Nephron (organoid): ENCODE measurements around the gene LDAH.

Experiments used
- H3K27ac Mint-ChIP-seq, 3 experiments: 2 replicates each; pipeline ENCODE4 v1.8.0; 2020; ENCODE audit warnings: mixed read lengths in 3 of 3, mild to moderate bottlenecking in 2 of 3, moderate library complexity in 1 of 3
- H3K27me3 Mint-ChIP-seq: 2 replicates; pipeline ENCODE4 v1.8.0; 2021; ENCODE audit warnings: low read depth, mild to moderate bottlenecking, moderate library complexity, mixed read lengths
- H3K36me3 Mint-ChIP-seq: 2 replicates; pipeline ENCODE4 v1.8.0; 2020; ENCODE audit warnings: low read depth, mixed read lengths
- H3K4me1 Mint-ChIP-seq: 2 replicates; pipeline ENCODE4 v1.8.0; 2020; ENCODE audit warnings: mixed read lengths
- H3K4me3 Mint-ChIP-seq, 3 experiments: 2 replicates each; pipeline ENCODE4 v1.8.0; 2020; ENCODE audit warnings: mild to moderate bottlenecking in 3 of 3, mixed read lengths in 3 of 3, moderate library complexity in 2 of 3
- H3K9me3 Mint-ChIP-seq: 2 replicates; pipeline ENCODE4 v1.8.0; 2020; ENCODE audit warnings: mixed read lengths
- TF ChIP-seq, protein P1 (sequence below), 3 experiments: fragments of 200-600 bp; sonication (generic); IDR thresholded peaks; one replicate each; pipeline ENCODE4 v1.5.0; 2021; ENCODE audit warnings: antibody characterized with exemption in 3 of 3; ENCODE audit not compliant: unreplicated experiment in 3 of 3

The LDAH gene

DNA sequence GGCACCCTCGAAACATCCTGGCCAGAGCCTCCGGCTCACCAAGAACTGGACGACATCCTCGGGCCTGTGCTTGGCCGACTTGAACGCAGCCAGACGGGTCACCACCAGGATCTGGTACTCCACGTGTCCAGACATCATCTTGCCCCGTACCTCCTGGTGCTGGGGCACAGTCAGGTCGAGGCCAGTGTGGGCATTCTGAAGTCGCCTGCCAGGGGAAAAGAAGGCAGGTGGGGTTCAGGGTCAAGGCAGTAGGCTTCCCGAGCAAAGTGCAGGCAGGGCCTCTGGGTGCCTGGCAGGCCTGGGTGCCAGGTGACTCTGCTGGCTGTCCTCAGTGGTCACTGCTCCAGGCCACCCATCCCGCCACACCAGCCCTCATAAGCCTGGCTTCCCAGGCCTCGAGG lies 177.6 kb downstream of the LDAH start:
- no peak overlapping the region for H3K27ac Mint-ChIP-seq
- TF ChIP-seq, protein P1, sequence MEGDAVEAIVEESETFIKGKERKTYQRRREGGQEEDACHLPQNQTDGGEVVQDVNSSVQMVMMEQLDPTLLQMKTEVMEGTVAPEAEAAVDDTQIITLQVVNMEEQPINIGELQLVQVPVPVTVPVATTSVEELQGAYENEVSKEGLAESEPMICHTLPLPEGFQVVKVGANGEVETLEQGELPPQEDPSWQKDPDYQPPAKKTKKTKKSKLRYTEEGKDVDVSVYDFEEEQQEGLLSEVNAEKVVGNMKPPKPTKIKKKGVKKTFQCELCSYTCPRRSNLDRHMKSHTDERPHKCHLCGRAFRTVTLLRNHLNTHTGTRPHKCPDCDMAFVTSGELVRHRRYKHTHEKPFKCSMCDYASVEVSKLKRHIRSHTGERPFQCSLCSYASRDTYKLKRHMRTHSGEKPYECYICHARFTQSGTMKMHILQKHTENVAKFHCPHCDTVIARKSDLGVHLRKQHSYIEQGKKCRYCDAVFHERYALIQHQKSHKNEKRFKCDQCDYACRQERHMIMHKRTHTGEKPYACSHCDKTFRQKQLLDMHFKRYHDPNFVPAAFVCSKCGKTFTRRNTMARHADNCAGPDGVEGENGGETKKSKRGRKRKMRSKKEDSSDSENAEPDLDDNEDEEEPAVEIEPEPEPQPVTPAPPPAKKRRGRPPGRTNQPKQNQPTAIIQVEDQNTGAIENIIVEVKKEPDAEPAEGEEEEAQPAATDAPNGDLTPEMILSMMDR (IDR thresholded peaks at IDR 0.05; ENCODE audit: unreplicated experiment in 3 of 3) = no peak
- H3K27me3 Mint-ChIP-seq = peaks cover 3% of the 10 kb centered on the region
- no peak overlapping the region for H3K4me3 Mint-ChIP-seq
- peaks cover 9% of the 10 kb centered on the region for H3K36me3 Mint-ChIP-seq
- peaks cover 24% of the 10 kb centered on the region for H3K4me1 Mint-ChIP-seq
- H3K9me3 Mint-ChIP-seq = no peaks in the 10 kb centered on the region

DNA sequence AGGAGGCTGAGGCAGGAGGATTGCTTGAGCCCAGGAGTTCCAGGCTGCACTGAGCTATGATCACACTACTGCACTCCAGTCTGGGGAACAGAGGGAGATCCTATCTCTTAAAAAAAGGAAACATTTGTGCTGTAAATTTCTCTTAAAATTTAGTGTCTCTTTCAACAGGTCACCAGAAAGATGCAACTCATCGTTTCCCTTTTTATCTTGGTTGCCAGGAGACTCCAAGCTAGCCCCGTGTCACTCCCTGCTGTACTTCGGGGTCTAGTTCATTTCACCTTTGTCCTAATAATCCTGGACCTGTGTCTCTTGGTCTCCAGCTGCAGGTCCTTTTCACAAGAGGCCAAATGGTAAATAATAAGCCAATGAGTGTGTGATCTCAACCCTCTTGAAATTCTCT lies 179.1 kb downstream of the LDAH start:
- H3K27ac Mint-ChIP-seq = no peak overlapping the region
- TF ChIP-seq, protein P1 (IDR thresholded peaks at IDR 0.05; ENCODE audit: unreplicated experiment in 3 of 3) = no peak
- H3K36me3 Mint-ChIP-seq = peaks cover 14% of the 10 kb centered on the region
- H3K27me3 Mint-ChIP-seq = peaks cover 6% of the 10 kb centered on the region
- peaks cover 11% of the 10 kb centered on the region for H3K4me1 Mint-ChIP-seq
- H3K9me3 Mint-ChIP-seq = no peaks in the 10 kb centered on the region
- no peak overlapping the region for H3K4me3 Mint-ChIP-seq

DNA sequence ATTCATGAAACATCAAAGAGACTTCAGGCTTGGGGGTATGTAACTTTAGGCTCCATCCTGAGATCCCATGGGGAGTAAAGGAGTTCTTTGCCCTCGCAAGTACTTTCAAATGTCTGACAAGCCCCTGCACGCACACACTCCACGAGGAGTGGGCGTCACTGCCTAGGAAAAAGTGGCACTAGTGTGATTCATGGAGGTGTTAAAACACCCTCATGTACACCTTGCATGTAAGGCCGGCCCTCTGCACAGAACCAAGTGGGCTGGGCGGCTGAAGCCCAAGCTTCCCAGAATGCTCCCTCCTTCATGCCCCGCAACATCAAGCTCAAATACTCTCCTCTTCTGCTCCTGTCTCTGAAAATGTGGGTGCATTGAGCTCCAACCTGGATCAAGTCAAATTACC lies 179.8 kb downstream of the LDAH start:
- Mint-ChIP-seq H3K36me3 (peaks cover 14% of the 10 kb centered on the region), H3K27me3 (peaks cover 8% of the 10 kb centered on the region)

DNA sequence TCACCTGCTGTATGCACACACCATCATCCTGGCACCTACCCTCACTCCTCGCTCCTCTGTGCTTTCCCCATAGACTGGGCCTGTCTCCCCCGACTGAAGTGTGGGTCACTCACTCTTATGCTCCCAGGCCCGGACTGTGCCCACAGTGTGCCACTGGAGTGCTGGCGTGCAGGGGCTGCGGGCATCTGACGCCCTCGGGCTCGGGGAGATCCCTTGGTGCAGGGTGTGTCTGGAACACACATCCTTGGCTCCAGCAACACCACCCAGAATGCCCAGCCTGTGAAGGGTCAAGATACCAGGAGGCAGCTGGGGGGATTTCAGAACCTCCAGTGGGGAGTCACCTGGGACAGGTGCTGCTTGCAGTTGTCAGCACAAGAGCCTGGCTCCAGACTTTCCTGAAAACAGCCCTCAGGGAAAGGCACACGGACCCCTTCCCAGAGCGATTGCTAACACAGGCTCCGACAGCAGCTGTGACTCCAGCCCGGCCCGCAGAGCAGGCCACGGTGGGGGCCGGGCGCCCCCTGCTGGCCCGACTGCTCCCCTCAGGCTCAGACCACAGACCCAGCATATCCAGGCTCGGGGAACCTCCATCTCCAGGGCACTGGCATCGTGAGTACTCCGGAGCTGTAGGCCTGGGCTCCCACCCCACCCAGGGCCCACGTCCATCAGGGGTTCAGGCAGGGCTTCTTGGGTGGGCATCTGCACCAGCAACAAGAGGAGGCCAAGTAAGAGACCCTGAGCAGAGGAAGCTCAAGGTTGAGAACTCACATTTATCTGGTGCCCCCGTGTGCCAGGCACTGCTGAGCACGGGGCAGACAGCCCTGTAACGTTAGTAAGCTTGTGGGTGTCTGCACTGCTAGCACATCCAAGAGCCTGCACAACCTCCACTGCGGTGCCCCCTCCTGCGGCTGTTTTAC lies 180.6 kb downstream of the LDAH start:
- Mint-ChIP-seq H3K27me3 (peaks cover 8% of the 10 kb centered on the region), H3K36me3 (peaks cover 14% of the 10 kb centered on the region), H3K27ac (peak overlapping the region in 1 of 3 experiments; percentile 27), H3K4me3 (no peak overlapping the region), H3K4me1 (no peaks in the 10 kb centered on the region), H3K9me3 (no peaks in the 10 kb centered on the region)
- TF ChIP-seq, protein P1 (IDR thresholded peaks at IDR 0.05; ENCODE audit: unreplicated experiment in 3 of 3) = peak; percentile 89 to 92 (median 89)

More for the DNA sequence above, 179.8 kb downstream of the LDAH start:
- Mint-ChIP-seq H3K4me3 (no peak overlapping the region), H3K4me1 (peaks cover 4% of the 10 kb centered on the region), H3K9me3 (no peaks in the 10 kb centered on the region), H3K27ac (no peak overlapping the region)
- TF ChIP-seq, protein P1 (IDR thresholded peaks at IDR 0.05; ENCODE audit: unreplicated experiment in 3 of 3) = no peak

- peaks cover 8% of the 10 kb centered on the region for H3K27me3 Mint-ChIP-seq
- H3K4me1 Mint-ChIP-seq = no peaks in the 10 kb centered on the region
- H3K4me3 Mint-ChIP-seq = no peak overlapping the region
- H3K36me3 Mint-ChIP-seq = peaks cover 14% of the 10 kb centered on the region
- H3K27ac Mint-ChIP-seq = peak overlapping the region in 1 of 3 experiments; percentile 27
- H3K9me3 Mint-ChIP-seq = no peaks in the 10 kb centered on the region
- TF ChIP-seq, protein P1 (IDR thresholded peaks at IDR 0.05; ENCODE audit: unreplicated experiment in 3 of 3) = no peak
Measured at GRCh38 chr2:20641123-20641985, 181.5 kb downstream of the LDAH start.
